Parathyroid adenoma (tissue), 2 donors: Measurements from ENCODE around the gene ASAP2.

Experiments
- H2AFZ ChIP-seq: fragments of 300-600 bp; sonication (generic); one replicate; pipeline ENCODE4 v1.7.0; 2017; ENCODE audit warnings: antibody characterized with exemption, mild to moderate bottlenecking
- H3K27ac ChIP-seq: fragments of 300-600 bp; sonication (generic); one replicate; pipeline ENCODE4 v1.7.0; 2017
- H3K27me3 ChIP-seq: fragments of 300-600 bp; sonication (generic); one replicate; pipeline ENCODE4 v1.7.0; 2017; ENCODE audit warnings: low read length; ENCODE audit not compliant: control insufficient read depth, insufficient read depth
- H3K36me3 ChIP-seq: fragments of 300-600 bp; sonication (generic); one replicate; pipeline ENCODE4 v1.7.0; 2017; ENCODE audit warnings: low read length; ENCODE audit not compliant: control insufficient read depth, insufficient read depth
- H3K4me1 ChIP-seq: fragments of 300-600 bp; sonication (generic); one replicate; pipeline ENCODE4 v1.7.0; 2017; ENCODE audit warnings: control low read depth
- H3K4me2 ChIP-seq: fragments of 300-600 bp; sonication (generic); one replicate; pipeline ENCODE4 v1.7.0; 2017; ENCODE audit warnings: low read length
- H3K4me3 ChIP-seq: fragments of 300-600 bp; sonication (generic); one replicate; pipeline ENCODE4 v1.7.0; 2017; ENCODE audit warnings: low read depth, low read length
- H3K79me2 ChIP-seq: fragments of 300-600 bp; sonication (generic); one replicate; pipeline ENCODE4 v1.7.0; 2017; ENCODE audit warnings: control low read depth
- H3K9ac ChIP-seq: fragments of 300-600 bp; sonication (generic); one replicate; pipeline ENCODE4 v1.7.0; 2017; ENCODE audit warnings: mild to moderate bottlenecking
- H3K9me3 ChIP-seq: fragments of 300-600 bp; sonication (generic); one replicate; pipeline ENCODE4 v1.7.0; 2017; ENCODE audit warnings: low read length; ENCODE audit not compliant: control insufficient read depth
- TF ChIP-seq, protein P1 (sequence below): fragments of 300-600 bp; sonication (generic); IDR thresholded peaks from one replicate; pipeline ENCODE4 v1.7.0; 2017; ENCODE audit warnings: antibody characterized with exemption, mild to moderate bottlenecking
- donor health status: primary hyperparathyroidism.

Gene ASAP2

GRCh38 chr2:9219027-9219445 is 12.4 kb downstream of the ASAP2 start:
- Histone ChIP-seq H3K27ac (no peak overlapping the region), H3K4me2 (peak overlapping the region; percentile 19), H3K4me3 (no peak overlapping the region), H2AFZ (no peak overlapping the region), H3K79me2 (peaks cover 12% of the 10 kb centered on the region), H3K27me3 (no peaks in the 10 kb centered on the region), H3K4me1 (no peaks in the 10 kb centered on the region), H3K36me3 (no peaks in the 10 kb centered on the region), H3K9ac (no peak overlapping the region), H3K9me3 (no peaks in the 10 kb centered on the region)
- TF ChIP-seq, protein P1, sequence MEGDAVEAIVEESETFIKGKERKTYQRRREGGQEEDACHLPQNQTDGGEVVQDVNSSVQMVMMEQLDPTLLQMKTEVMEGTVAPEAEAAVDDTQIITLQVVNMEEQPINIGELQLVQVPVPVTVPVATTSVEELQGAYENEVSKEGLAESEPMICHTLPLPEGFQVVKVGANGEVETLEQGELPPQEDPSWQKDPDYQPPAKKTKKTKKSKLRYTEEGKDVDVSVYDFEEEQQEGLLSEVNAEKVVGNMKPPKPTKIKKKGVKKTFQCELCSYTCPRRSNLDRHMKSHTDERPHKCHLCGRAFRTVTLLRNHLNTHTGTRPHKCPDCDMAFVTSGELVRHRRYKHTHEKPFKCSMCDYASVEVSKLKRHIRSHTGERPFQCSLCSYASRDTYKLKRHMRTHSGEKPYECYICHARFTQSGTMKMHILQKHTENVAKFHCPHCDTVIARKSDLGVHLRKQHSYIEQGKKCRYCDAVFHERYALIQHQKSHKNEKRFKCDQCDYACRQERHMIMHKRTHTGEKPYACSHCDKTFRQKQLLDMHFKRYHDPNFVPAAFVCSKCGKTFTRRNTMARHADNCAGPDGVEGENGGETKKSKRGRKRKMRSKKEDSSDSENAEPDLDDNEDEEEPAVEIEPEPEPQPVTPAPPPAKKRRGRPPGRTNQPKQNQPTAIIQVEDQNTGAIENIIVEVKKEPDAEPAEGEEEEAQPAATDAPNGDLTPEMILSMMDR = no peak

DNA sequence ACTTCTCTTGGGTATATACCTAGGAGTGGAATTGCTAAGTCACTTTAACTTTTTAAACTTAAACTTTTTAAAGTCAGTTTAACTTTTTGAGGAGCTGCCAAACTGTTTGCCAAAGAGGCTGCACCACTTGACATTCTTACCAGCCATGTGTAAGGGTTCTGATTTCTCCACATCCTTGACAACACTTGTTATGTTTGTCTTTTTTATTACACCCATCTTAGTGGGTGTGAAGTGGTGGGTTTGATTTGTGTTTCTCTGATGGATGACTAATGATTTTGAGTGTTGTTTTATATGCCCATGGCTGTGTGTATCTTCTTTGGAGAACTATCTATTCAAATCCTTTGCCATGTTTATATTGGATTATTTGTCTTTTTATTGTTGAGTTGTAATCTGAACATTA is 13.6 kb downstream of the ASAP2 start:
- TF ChIP-seq, protein P1 = no peak
- Histone ChIP-seq H3K4me1 (no peaks in the 10 kb centered on the region), H3K27me3 (no peaks in the 10 kb centered on the region)

GRCh38 chr2:9221223-9221622 is 14.6 kb downstream of the ASAP2 start:
- H2AFZ ChIP-seq = no peak overlapping the region
- TF ChIP-seq, protein P1 = no peak
- peaks cover 17% of the 10 kb centered on the region for H3K79me2 ChIP-seq
- H3K9ac ChIP-seq = peak overlapping the region; percentile 4
- H3K36me3 ChIP-seq = no peaks in the 10 kb centered on the region
- H3K4me2 ChIP-seq = no peak overlapping the region
- no peaks in the 10 kb centered on the region for H3K9me3 ChIP-seq
- no peaks in the 10 kb centered on the region for H3K27me3 ChIP-seq
- H3K4me3 ChIP-seq = no peak overlapping the region
- no peaks in the 10 kb centered on the region for H3K4me1 ChIP-seq
- no peak overlapping the region for H3K27ac ChIP-seq

More for the DNA sequence above, 13.6 kb downstream of the ASAP2 start:
- H3K79me2 ChIP-seq = peaks cover 14% of the 10 kb centered on the region
- no peak overlapping the region for H3K9ac ChIP-seq
- H3K9me3 ChIP-seq = no peaks in the 10 kb centered on the region
- no peaks in the 10 kb centered on the region for H3K36me3 ChIP-seq
- no peak overlapping the region for H2AFZ ChIP-seq
- H3K4me3 ChIP-seq = no peak overlapping the region
- H3K27ac ChIP-seq = no peak overlapping the region
- H3K4me2 ChIP-seq = no peak overlapping the region

DNA sequence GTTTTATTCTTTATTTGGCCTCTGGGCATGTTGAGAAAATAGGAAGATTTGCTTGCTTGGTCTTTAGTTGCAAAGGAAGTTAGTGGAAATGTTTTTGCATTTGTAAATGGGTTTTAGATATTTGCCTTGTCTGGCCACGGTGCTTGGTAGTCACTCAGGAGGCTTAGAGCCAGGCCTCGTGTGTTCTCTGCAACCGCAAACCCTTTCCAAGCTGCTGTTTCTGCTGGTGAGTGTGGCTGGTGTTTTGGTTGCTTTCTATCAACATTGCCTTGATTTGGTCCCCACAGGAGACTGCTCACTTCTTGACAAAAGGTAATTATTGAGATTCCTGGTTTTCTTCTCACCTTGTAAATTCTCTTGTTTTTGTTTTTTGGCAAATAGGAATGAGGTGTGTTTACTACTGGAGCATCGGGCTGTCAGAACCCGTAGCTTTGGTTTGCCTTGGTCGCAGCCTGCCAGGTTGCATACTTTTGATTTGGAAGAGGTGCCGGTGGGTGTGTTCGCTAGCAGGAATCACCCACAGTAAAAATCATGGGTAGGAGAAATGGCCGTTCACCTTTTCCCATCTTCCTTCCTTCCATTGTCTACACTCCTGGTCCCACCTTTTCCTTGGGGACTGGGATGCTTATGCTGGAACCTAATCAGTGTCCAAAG is 15.8 kb downstream of the ASAP2 start:
- peaks cover 14% of the 10 kb centered on the region for H3K79me2 ChIP-seq
- H3K9ac ChIP-seq = no peak overlapping the region
- H2AFZ ChIP-seq = no peak overlapping the region
- TF ChIP-seq, protein P1 = no peak
- H3K36me3 ChIP-seq = no peaks in the 10 kb centered on the region
- no peak overlapping the region for H3K4me2 ChIP-seq
- H3K27me3 ChIP-seq = no peaks in the 10 kb centered on the region
- H3K9me3 ChIP-seq = no peaks in the 10 kb centered on the region
- H3K4me1 ChIP-seq = no peaks in the 10 kb centered on the region
- no peak overlapping the region for H3K4me3 ChIP-seq
- no peak overlapping the region for H3K27ac ChIP-seq

DNA sequence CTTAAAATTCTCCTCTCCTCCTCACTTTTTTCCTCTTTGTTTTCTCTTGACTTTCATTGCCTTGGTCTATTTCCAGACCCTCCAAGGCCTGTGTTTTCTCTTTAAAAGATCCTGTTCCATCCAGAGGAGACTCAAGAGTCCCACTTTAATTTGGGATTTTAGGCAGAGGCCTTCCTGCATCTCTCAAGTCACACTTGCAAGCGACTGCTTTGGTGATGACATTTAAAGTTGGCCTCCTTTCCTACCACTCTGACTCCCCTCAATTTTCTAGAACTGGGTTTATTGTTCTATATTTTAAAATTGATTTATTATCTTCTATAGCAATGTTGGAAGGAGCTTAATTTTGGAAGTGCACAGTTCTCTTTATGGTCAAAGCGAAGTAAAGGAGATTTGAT is 16.3 kb downstream of the ASAP2 start:
- TF ChIP-seq, protein P1 = no peak
- Histone ChIP-seq H2AFZ (no peak overlapping the region), H3K4me3 (no peak overlapping the region), H3K36me3 (no peaks in the 10 kb centered on the region), H3K27me3 (no peaks in the 10 kb centered on the region), H3K4me1 (no peaks in the 10 kb centered on the region), H3K9ac (no peak overlapping the region), H3K27ac (no peak overlapping the region), H3K79me2 (peaks cover 15% of the 10 kb centered on the region), H3K4me2 (no peak overlapping the region), H3K9me3 (no peaks in the 10 kb centered on the region)
